ENCODE data around the gene HTD2. TPM values are rescaled to one million over a fixed set of nuclear protein-coding genes. Genes with fewer than 3 reads are reported as not detected.

The HTD2 gene
- total and polyA plus RNA-seq, 9 of the 15 experiments (the other 6 are each of a cell fraction or from before 2014, with no cell fraction given): 1.8 to 22.8 (median 9.6) TPM

DNA sequence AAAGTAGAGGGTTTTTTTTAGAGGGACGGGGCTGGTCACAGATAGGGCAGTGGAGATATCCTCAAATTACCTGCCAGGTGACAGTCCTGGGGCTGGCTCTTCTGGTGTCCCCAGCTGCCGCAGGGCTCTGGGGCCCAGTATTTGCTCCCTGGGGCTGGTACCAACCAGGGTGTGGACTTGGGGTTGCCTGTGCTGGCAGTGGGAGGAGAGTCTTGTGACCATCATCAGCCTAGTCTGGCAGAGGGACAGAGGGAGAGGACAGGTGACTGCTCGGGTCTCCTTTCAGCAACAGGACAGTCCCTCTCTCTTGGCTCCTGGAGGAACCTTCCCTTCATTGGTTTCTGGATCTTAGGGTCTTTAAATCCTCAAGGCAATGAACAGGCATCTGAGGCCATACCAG, 8.1 kb upstream of the HTD2 start:
- no peak overlapping the region for H3K27ac ChIP-seq (ENCODE audit: extremely low read depth, low read depth, low read length)
- intact Hi-C loops (cut with micrococcal nuclease): loop anchor here (5.0 kb wide), 1 partner anchor 61 kb away; the partner anchor contains the start of gene ABHD6
- ATAC-seq: no peak
- CTCF ChIA-PET (ENCODE audit: low intra/inter-chr PET ratio): interaction anchor here (0.7 kb wide), 1 partner anchor 112 kb away, joined by 7 read pairs; no protein-coding TSS in a partner anchor
- H3K4me1 ChIP-seq (replicated peaks in 1 of 2; ENCODE audit: control insufficient read depth in 2 of 2, insufficient read depth in 2 of 2, low read length in 2 of 2): no peaks in the 10 kb centered on the region
- H3K79me2 ChIP-seq (ENCODE audit: control insufficient read depth, insufficient read depth, low read length): no peaks in the 10 kb centered on the region
- no peak for DNase-seq (ENCODE audit: extremely low read depth in 1 of 4, low spot score in 3 of 4)
- no peaks in the 10 kb centered on the region for H4K20me1 ChIP-seq (replicated peaks; ENCODE audit: control insufficient read depth, insufficient read depth, low read length)
- in situ Hi-C loops (cut with MboI): no loop called here
- no peak for FAIRE-seq
- H3K4me3 ChIP-seq: no peak overlapping the region
- H3K9me3 ChIP-seq (replicated peaks; ENCODE audit: control insufficient read depth, insufficient read depth, low read depth, low read length): peaks cover 5% of the 10 kb centered on the region; the same call in 1 of the 2 replicates
- 6% methylated on average over 2 of the region's 3 CpGs for WGBS (ENCODE audit: insufficient coverage, low coverage, missing lambda C conversion rate)
- H3K36me3 ChIP-seq (ENCODE audit: control insufficient read depth, insufficient read depth, low read length): no peaks in the 10 kb centered on the region
- POLR2A ChIA-PET: no interaction called here
- H2AFZ ChIP-seq (ENCODE audit: low read depth, low read length): no peak overlapping the region
- no peak overlapping the region for H3K9ac ChIP-seq (ENCODE audit: insufficient read depth in 1 of 2, low read depth in 2 of 2, low read length in 2 of 2)
- no TSS peak for BruUV-seq (replicated peaks)
- no peak overlapping the region for H3K4me2 ChIP-seq (ENCODE audit: insufficient read depth, low read length)
- TF ChIP-seq ZNF224 (CRISPR knock-in tag; IDR thresholded peaks at IDR 0.05) (no peak), ZNF324 (CRISPR knock-in tag; IDR thresholded peaks at IDR 0.05) (no peak), RBBP5 (IDR thresholded peaks at IDR 0.05; ENCODE audit: borderline replicate concordance, insufficient read depth, low read length, poor library complexity, severe bottlenecking) (no peak), TCFL5 (CRISPR knock-in tag; conservative IDR thresholded peaks at IDR 0.05) (no peak)
- peaks cover 0 to 21% of the 10 kb centered on the region in 2 experiments; a peak in 2 of 5 replicates for H3K27me3 ChIP-seq (ENCODE audit: control insufficient read depth in 2 of 2, insufficient read depth in 2 of 2, low read length in 2 of 2)
- no peaks in the 10 kb centered on the region for H3K9me1 ChIP-seq (ENCODE audit: control insufficient read depth, insufficient read depth, low read length)

DNA sequence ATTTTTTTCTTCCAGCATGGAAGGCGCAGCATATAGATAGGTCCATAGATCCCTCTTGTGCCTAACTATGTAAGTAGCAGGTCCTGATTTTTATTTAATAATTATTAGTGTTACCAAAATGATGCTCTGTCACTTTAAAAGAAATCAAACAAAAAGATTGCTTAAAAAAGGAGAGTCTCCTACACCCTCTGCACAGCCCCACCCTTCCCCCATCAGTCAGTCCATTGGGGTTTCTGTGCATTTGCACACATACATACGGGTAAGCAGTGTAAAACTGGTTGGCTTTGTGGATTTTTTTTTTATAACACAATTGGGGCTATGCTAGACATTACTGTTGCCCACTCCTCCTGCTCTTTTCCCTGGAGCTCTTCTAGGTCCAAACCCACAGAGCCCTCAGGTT, 7.2 kb upstream of the HTD2 start:
- 4% methylated on average over 2 of the region's 2 CpGs for WGBS (ENCODE audit: insufficient coverage, low coverage, missing lambda C conversion rate)
- in situ Hi-C loops (cut with MboI) (no loop called here), intact Hi-C loops (cut with micrococcal nuclease) (loop anchor here (5.0 kb wide), 1 partner anchor 62 kb away; the partner anchor contains the start of gene ABHD6)
- Histone ChIP-seq H3K4me3 (no peak overlapping the region), H2AFZ (ENCODE audit: low read depth, low read length) (no peak overlapping the region), H3K79me2 (ENCODE audit: control insufficient read depth, insufficient read depth, low read length) (no peaks in the 10 kb centered on the region), H3K9ac (ENCODE audit: insufficient read depth in 1 of 2, low read depth in 2 of 2, low read length in 2 of 2) (no peak overlapping the region), H3K9me1 (ENCODE audit: control insufficient read depth, insufficient read depth, low read length) (no peaks in the 10 kb centered on the region), H3K27ac (ENCODE audit: extremely low read depth, low read depth, low read length) (no peak overlapping the region), H3K9me3 (replicated peaks; ENCODE audit: control insufficient read depth, insufficient read depth, low read depth, low read length) (peaks cover 5% of the 10 kb centered on the region; the same call in 1 of the 2 replicates), H3K4me1 (replicated peaks in 1 of 2; ENCODE audit: control insufficient read depth in 2 of 2, insufficient read depth in 2 of 2, low read length in 2 of 2) (no peaks in the 10 kb centered on the region), H3K36me3 (ENCODE audit: control insufficient read depth, insufficient read depth, low read length) (no peaks in the 10 kb centered on the region), H4K20me1 (replicated peaks; ENCODE audit: control insufficient read depth, insufficient read depth, low read length) (no peaks in the 10 kb centered on the region), H3K27me3 (ENCODE audit: control insufficient read depth in 2 of 2, insufficient read depth in 2 of 2, low read length in 2 of 2) (peaks cover 0 to 21% of the 10 kb centered on the region in 2 experiments; a peak in 2 of 5 replicates), H3K4me2 (ENCODE audit: insufficient read depth, low read length) (no peak overlapping the region)
- ChIA-PET CTCF (ENCODE audit: low intra/inter-chr PET ratio) (interaction anchor here (1.0 to 2.4 kb wide), 2 partner anchors 111 to 121 kb away, joined by 3 to 27 read pairs; no protein-coding TSS in a partner anchor), POLR2A (no interaction called here)
- DNase-seq (ENCODE audit: extremely low read depth in 1 of 4, low spot score in 3 of 4) (no peak), FAIRE-seq (no peak), ATAC-seq (no peak)
- BruUV-seq (replicated peaks): no TSS peak
- TF ChIP-seq MCM7 (IDR thresholded peaks at IDR 0.05) (no peak), TEAD4 (IDR thresholded peaks at IDR 0.05; ENCODE audit: low read length) (no peak), TEAD4 (CRISPR knock-in tag; IDR thresholded peaks at IDR 0.05; ENCODE audit: borderline replicate concordance) (no peak), PRPF4 (IDR thresholded peaks at IDR 0.05; ENCODE audit: insufficient read depth, low read depth, low read length, poor library complexity, severe bottlenecking) (no peak), BHLHE40 (IDR thresholded peaks at IDR 0.05; ENCODE audit: low read length) (no peak), RBM22 (IDR thresholded peaks at IDR 0.05; ENCODE audit: low read depth, low read length, poor library complexity, severe bottlenecking) (no peak), KDM4B (IDR thresholded peaks at IDR 0.05; ENCODE audit: borderline replicate concordance in 2 of 2, low read depth in 1 of 2) (no peak), ZNF551 (CRISPR knock-in tag; IDR thresholded peaks at IDR 0.05) (no peak), RB1 (IDR thresholded peaks at IDR 0.05; ENCODE audit: low read depth) (no peak), ZBTB17 (CRISPR knock-in tag; IDR thresholded peaks at IDR 0.05) (no peak), CREB5 (CRISPR knock-in tag; IDR thresholded peaks at IDR 0.05) (no peak), FOXP1 (CRISPR knock-in tag; IDR thresholded peaks at IDR 0.05) (no peak), TCF7 (IDR thresholded peaks at IDR 0.05; ENCODE audit: borderline replicate concordance) (no peak), CBFA2T3 (IDR thresholded peaks at IDR 0.05) (no peak)

All from K562 (cell line).